Right hindlimb (tissue), 1 donor: Measurements from ENCODE around the gene CEP41.
"Not testable (repeated sequence)": the region's sequence is repeated elsewhere in the genome, so short reads cannot be mapped to it uniquely, and the experiment has no call there.

ENCODE experiments used
- DNase-seq: peaks from one replicate; pipeline ENCODE4 v3.0.0-alpha.2; 2018

CEP41 gene

DNA sequence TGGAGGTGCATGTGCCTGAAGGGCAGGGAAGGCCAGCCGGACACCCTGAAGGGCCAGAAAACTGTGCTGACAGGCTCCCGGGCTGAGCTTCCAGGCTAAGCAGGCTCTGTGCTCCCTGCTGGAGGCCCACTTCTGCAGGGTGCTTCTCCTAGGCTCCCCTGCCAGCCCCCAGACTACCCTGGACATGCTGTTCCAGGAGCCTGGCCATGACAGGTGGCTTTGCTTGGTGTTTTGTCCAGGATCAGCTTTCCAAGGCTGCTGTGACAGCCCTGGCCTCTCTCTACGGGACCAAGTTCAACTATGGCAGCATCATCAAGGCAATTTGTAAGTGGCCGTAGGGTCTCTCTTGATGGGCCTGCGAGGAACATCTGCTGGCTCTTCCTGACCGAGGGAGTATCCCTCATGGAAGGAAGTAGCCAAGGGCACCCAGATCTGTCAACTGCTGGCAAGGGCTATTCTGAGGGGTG is 55.2 kb downstream of the CEP41 start:
- DNase-seq: peak; percentile 36

DNA sequence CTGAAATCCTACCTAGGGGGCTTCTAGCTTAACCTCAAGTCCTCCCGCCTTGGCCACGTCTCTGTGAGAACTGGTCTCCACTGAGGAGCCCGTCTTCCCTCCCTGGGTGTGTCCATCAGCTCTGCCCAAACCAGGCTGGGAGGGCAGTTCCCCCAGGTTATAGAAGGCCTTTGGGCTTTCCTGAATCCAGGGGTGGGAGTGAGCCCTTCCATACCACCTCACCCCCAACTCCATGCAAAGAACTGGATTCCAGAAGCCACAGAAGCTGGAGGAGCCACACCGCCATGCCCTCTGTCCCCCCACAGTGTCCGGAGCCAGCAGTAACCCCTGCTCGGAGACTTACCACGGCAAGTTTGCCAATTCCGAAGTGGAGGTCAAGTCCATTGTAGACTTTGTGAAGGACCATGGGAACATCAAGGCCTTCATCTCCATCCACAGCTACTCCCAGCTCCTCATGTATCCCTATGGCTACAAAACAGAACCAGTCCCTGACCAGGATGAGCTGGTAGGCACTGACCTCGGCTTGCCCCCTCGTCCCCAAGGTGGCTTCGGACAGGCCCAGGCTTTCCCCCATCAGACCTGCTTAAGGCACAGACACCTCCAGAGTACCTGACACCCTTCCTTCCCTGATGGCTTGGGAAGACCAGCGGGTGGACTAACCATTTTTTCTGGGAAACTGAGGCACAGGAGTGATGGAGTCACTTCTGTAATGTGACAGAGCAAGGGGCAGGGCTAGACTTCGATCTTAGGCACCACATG is 55.8 kb downstream of the CEP41 start:
- DNase-seq: no peak

DNA sequence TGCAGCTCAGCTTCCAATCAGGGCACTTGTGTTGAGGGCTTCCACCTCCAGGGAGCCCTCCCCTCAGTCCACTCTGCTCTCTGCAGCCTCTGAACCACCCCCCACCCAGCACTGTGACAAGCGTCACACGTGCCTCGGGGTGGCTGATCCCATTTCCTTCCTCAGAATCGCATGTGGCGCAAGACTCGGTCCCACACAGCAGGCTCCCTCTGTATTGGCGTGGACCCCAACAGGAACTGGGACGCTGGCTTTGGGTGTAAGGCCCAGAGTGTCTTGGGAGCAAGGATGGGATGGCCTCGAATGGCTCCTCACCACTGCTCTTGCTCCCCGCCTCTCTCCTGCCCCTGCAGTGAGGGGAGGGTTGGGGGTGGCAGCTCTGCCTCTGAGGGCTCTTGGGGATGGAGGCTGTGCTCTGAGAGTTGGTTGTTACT is 56.4 kb downstream of the CEP41 start:
- DNase-seq: no peak

DNA sequence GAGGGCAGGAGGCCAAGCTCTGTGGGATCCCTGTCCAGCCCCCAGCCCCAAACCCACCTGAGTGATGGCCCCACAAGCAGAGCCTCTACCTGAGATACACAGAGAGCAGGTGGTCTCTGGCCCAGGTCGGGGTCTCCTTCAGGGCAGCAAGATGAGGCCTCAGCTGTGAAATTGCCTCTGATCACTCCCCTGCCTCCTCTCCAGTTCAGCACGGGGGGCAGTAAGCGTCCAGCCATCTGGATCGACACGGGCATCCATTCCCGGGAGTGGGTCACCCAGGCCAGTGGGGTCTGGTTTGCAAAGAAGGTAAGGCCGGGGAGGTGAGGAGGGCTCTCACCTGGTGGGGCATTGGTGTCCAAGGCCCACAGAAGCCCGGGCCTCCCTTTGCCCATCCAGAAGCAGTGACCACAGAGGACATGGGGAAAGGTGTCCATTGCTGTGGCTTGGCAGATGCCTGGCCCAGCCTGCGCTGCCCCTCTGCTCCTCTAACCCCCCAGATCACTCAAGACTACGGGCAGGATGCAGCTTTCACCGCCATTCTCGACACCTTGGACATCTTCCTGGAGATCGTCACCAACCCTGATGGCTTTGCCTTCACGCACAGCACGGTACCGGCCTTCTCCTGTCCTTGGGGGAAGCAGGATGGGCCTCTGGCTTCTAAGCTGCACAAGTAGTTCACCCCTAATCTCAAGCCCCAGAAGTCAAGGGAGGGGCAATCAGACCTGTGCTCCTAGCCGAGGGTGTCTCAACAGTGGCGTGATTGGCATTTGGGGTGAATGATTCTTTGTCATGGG is 57.4 kb downstream of the CEP41 start:
- no peak for DNase-seq

DNA sequence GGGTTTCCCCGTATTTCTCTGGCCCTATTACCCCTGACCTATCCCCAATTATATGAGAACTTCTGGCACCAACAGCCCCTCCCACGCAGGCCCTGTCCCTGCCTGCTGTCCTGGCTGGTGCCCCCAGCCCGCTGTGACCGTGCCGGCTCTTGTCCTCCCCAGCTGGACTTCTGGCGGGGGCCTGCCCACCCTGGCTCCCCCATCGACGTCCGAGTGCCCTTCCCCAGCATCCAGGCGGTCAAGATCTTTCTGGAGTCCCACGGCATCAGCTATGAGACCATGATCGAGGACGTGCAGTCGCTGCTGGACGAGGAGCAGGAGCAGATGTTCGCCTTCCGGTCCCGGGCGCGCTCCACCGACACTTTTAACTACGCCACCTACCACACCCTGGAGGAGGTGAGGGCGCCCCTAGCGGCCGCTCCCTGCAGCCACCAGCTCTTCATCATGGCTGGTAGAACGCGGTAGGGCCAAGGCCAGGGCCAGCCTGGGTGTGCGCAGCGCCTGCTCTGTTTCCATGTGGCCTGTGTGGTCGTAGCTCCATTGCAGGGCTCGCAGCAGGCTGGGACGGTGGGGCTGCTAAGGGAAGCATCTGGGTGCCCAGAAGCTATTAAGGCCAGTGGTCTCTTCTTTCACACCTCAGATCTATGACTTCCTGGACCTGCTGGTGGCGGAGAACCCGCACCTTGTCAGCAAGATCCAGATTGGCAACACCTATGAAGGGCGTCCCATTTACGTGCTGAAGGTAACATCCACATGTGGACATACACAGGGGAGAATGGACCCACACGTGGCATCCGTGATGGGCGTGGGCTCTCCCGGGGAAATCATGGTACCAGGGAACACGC is 59.1 kb downstream of the CEP41 start:
- no peak for DNase-seq

DNA sequence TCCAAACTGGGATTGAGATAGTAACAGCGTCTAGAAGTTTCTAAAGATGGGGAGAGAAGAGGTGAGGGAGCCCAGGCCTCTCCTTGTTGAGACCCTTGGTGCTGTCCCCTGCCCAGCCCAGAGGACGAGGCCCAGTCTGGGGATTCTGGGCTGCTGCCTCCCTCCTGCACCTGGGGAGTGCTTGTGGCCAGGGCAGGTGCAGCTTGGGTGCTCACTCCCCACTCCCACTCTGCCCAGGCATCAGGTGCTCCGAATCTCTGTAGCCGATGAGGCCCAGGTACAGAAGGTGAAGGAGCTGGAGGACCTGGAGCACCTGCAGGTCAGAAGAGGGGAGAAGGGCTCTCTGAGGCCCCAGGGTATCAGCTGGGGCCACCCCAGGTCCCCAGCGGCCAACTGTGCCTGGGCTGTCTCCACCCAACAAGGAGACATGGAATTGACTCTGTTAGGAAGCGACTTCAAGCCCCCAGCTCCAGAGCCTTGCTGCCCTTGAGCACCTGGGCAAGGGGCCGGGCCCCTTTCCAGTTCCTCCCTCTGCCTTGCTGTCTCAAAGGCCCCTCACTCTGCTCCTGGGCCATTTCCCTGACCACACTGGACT is 59.9 kb downstream of the CEP41 start:
- DNase-seq: no peak

DNA sequence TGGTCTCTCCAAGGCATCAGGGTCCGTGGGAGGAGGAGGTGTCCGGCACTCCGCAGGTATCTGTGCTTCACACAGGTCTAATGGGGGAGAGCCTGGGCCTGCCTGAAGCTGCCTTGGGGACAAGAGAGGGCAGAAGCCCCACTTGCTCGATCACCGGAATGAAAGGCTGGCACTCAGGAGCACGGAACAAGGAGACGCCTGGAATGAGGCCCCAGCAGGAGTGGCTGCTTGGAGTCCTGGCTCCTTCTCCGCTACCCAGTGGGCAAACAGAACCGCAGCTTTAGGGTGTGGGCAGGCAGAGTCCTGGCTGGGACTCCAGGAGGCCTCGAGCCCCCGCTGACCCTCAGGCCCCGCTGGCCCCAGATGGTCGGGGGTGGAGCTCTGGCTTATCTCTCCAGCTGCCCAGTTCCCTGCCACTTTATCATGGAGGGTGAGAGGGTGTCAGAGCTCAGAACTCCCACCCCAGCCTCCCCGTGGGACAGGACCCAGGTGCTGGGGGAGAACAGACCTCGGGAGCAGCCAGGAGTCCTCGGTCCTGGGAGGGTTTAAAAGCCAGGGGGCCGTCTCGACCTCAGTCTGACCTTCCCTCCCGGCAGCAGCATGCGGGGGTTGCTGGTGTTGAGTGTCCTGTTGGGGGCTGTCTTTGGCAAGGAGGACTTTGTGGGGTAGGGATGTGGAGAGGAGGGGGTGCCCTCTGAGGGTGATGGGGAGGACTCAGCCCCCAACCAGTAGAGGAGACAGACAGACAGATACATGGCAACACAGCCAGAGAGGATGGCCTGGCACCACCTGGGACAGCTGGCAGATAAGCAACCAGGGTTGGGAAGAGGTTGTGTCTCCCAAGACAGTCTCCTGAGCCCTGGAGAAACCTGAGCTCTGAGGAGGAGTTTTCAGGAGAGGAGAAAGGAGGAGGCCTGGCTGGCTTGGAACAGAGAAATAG is 60.6 kb downstream of the CEP41 start, which contains the start of gene CPA1:
Gene CPA1 (plus strand): TSS at position 574 of the 940 bp plus-strand sequence. CDS start 27 bp downstream, at position 601.
- DNase-seq: peak; percentile 66

DNA sequence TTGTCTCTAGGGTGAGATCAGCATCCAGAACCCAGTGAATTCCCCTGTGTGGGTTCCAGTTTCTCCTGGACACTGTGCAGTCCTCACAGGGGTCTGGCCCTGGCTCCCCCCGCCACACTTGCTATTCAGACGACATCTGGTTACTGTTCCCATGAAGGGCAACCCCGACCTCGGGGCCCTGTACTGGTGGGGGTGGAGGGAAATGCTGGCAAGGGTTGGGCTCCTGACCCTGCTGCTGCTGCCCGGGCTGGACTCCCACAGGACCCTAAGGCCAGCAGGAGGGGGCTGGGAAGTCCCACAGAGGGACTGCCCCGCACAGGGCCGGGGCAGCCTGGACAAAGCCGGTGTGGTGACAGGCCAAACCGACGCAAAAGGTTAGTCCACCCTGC is 61.3 kb downstream of the CEP41 start:
- no peak for DNase-seq

DNA sequence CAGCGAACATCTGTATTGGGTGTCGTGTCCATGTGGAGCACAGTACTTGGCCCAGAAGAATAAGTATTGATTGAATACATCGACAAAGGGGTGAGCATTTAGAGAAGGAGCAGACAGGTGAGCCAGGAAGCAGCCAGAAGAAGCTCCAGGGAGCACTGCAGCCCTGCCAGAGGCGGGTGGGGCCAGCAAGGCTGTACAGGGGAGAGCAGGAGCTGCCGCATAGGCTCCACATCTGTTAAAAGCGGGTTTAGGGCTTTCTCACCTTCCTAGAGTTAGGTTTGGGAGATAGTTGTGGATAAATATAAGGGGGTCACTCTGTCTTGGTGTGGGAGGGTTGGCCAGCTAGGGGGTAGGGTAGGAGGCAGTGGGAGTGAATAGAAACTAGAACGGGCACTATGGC is 61.8 kb downstream of the CEP41 start:
- DNase-seq: peak; percentile 12

DNA sequence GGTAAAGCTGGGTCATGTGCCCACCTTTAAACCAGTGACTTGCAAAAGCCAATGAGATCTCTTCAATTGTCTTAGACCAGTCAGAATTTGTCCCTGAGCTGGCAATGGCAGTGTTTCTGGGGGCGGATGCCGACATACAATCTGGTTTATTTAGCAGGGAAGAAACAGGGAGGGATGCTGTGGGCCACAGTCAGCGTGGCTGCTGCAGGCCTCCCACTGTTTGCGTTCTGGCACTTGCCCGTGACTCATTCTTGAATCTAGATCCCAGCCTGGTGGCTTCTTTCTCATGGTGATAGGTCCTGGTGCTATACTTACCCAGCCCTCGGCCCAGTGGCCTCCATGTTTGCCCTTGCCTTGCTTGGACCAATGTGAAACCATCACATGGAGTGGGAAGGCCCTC is 63.6 kb downstream of the CEP41 start:
- no peak for DNase-seq

DNA sequence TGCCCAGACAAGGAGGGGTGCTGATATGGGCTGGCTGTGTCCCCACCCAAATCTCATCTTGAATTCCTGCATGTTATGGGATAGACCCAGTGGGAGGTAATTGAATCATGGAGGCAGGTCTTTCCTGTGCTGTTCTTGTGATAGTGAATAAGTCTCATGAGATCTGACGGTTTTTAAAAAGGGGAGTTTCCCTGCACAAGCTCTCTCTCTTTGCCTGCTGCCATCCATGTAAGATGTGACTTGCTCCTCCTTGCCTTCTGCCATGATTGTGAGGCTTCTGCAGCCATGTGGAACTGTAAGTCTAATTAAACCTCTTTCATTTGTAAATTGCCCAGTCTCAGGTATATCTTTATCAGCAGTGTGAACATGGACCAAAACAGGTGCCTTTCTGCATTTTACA is 64.4 kb downstream of the CEP41 start:
- DNase-seq: not testable (repeated sequence)

DNA sequence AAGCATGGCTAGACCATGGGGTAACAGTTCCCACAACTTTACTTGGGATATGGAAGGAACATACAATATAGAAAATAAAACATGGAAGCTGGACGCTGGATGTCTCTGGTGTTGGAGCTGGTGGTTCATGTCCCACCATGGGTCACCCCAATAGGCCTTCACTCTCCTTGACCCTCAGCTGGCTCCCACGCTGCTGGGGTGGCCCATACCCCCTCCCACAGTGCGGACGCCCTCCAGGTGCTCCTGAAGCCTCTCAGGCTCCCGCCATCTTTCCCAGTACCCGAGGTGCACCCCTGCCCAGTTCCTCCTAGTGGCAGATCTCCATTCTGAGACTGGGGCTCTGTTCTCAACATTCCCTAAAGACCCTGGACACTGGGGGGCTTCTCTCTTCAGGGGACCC is 66.3 kb downstream of the CEP41 start:
- DNase-seq: no peak

DNA sequence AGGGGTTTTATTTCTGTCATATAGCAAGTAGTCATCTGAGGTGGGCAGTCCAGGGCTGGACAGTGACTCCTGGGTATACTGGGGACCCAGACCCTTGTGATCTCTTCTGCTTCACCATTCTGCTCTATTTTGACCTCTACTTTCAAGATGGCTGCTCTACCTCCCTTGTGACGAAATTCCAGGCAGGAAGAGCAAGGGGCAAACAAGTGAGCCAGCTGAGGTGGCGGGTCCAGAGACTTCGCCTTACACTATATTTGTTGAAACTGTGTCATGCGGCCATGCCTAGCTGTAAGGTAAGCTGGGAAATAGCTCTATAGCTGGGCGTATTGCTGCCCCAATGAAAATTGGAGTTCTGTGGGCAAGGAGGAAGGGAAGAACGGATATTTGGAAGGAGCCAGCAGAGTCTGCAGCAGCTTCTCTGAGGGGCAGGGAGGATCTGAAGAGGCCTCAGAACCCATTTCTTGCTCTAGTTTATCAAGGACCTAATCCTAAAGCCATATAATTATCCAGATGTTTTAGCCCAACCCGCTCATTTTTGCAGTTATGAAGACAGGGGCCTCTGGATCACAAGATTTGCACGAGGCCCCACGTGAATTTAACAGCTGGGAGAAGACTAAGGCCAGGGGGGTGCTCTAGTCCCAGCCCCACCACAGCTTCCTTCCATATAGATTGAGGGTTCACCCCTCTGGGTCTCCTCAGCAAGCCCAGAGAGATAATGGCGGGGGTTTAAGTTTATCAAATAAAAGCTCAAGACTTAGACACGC is 68.2 kb downstream of the CEP41 start:
- DNase-seq: no peak

DNA sequence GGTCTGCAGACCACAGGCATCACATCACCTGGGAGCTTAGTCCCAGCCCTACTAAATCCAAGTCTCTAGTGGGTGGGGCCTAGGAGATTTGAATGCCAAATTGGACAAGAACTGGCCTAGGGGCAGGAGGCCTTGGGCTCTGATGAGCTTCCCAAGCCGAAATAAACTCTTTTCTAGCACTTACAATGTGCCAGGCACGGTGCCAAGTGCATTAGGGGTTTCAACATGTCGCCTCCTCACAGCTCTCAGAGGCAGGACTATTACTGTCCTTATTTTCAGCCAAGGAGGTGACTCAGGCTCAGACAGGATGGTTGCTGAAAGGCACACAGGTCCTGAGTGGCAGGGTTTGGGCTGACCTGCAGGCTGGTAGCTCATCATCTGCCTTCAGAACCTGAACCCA is 69.8 kb downstream of the CEP41 start:
- no peak for DNase-seq

DNA sequence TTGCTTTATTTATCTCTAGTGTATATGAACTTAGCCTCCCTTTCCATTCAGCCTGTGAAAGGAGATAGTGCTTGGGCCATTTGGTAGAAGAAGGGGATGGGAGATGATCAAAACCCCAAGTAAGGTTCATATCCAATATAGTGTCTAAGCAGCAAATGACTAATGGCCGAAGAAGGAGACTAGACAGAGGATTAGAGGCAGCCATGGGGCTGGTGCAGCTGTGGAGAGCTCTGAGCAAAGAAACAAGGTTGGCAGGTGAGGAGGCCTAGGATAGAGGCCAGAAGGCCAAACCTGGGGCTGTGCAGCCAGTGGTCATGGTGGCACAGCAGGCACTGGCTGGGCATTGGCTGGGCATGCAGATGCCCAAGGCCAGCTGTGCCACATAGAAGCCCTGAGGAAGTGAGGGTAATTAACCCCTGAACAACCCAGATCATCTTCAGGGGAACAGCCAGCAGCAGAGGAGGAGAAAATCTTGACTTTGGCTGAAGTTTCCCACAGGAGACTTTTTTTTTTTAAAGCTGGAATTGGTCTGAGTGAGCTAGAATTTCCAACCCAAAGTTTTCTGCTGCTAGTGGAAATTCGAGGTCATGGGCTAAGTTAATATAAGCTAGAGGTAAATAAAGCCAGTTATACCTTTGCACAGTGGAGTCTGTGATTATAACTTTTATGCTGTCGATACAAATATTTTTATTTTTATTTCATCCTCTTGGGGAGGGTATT is 70.8 kb downstream of the CEP41 start:
- no peak for DNase-seq

DNA sequence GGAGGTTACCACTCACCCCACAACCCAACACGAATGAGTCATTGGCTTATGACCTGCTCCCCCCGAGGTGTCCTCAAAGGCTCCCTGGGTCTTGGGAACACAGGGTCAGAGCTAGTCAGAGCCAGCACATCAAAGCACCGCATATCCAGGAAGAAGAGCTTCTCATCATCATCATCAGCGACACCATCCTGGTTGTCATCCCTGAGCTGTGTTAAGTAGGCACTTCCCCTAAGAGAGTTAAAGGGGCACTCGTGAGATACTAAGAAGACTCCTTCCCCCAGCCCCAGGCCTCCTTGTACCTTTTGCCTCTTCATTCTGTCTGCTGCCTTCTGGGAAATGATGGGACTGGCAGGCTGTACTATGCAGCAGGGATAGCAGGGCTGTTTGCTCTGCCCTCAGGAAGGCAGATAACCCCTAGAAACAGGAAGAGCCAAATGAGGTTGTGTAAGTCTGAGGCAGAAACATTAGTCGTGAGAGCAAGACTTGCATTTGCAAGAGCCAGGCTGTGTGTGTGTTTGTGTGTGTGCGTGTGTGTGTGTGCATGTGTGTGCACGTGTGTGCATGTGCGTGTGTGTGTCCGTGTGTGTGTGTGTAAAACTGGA is 71.6 kb downstream of the CEP41 start:
- no peak for DNase-seq

DNA sequence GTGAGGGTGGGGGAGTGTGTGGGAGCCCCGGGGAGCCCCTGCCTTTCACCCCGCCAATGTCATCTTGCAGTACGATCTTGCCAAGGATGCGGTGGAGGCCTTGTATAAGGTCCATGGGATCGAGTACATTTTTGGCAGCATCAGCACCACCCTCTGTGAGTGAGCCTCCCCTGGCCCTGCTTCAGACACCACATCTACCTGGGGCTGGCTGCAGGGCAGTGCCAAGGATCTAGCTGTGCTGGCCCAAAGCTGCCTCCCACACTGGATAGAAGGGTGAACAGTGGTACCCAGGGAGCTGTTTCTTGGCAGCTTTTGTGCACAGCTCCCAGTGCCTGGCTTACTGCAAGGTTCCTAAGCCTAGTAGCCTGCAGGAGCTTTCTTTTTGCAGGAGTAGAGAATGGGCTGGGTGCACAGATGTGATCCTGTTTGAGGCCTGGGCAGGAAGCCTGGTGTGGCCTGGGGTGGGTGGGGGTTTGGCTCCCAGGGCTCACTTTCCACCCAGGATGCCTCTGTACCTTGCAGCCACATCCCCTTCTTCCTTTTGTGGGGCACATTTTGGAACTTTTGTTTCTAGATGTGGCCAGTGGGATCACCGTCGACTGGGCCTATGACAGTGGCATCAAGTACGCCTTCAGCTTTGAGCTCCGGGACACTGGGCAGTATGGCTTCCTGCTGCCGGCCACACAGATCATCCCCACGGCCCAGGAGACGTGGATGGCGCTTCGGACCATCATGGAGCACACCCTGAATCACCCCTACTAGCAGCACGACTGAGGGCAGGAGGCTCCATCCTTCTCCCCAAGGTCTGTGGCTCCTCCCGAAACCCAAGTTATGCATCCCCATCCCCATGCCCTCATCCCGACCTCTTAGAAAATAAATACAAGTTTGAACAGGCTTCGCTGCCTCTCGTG is 72.7 kb downstream of the CEP41 start:
- no peak for DNase-seq

DNA sequence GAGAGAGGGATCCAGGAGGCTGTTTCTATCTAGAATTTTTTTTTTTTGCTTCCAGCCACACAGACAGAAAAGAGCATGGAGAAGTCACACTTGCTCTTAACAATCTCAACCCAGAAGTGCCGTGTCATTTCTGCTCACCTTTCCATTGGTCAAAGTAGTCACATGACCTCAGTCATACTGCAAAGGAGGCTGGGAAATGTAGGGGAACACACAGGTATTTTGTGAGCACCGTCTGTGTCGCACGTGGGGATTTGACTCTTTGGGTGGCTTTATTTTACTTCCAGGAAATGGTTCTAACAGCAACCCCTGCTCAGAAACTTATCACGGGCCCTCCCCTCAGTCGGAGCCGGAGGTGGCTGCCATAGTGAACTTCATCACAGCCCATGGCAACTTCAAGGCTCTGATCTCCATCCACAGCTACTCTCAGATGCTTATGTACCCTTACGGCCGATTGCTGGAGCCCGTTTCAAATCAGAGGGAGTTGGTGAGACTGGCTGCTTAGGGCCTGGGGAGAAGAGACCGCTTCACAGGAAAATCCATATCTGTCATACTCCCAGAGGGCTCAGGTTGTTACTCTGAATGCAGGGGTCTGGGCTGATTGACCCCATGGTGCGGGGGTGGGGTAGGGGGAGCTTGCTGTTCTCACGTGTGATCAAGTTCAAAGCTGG is 73.6 kb downstream of the CEP41 start:
- DNase-seq: no peak
